ENCODE measurements around the gene PAGR1. TPM values are rescaled to one million over a fixed set of nuclear protein-coding genes. Genes with fewer than 3 reads are reported as not detected.
"Not testable (repeated sequence)": the region's sequence is repeated elsewhere in the genome, so short reads cannot be mapped to it uniquely, and the experiment has no call there.

The PAGR1 gene
- total and polyA plus RNA-seq, 2 of the 13 experiments (the other 11 are each of a cell fraction or from before 2014, with no cell fraction given): 9.8 to 66.4 TPM

GRCh38 chr16:29770250-29770929, 45.6 kb upstream of the PAGR1 start:
- TF ChIP-seq TSC22D2 (CRISPR knock-in tag; IDR thresholded peaks at IDR 0.05; ENCODE audit: borderline replicate concordance): no peak
- TF ChIP-seq ZNF17 (CRISPR knock-in tag; IDR thresholded peaks at IDR 0.05): no peak
- no peak for TF ChIP-seq CEBPG (CRISPR knock-in tag; IDR thresholded peaks at IDR 0.05)
- TF ChIP-seq TCF12 (IDR thresholded peaks at IDR 0.05): no peak
- TF ChIP-seq TCF12 (CRISPR knock-in tag; IDR thresholded peaks at IDR 0.05): no peak
- Histone ChIP-seq H3K27ac (ENCODE audit: extremely low read length, insufficient read depth, low read length) (no peak overlapping the region), H3K4me2 (ENCODE audit: low read depth, low read length) (no peak overlapping the region), H4K20me1 (ENCODE audit: insufficient read depth, low read length) (no peaks in the 10 kb centered on the region), H3K4me3 (replicated peaks in 1 of 3; ENCODE audit: insufficient read depth in 1 of 3, low read depth in 2 of 3, low read length in 3 of 3) (no peak overlapping the region), H2AFZ (ENCODE audit: low read length) (no peak overlapping the region), H3K9me3 (ENCODE audit: low read length) (no peaks in the 10 kb centered on the region), H3K4me1 (ENCODE audit: insufficient read depth, low read length) (peaks cover 68% of the 10 kb centered on the region), H3K27me3 (ENCODE audit: control insufficient read depth in 1 of 2, insufficient read depth in 2 of 2, low read length in 2 of 2) (no peaks in the 10 kb centered on the region; a peak in 1 of 5 replicates), H3K79me2 (ENCODE audit: insufficient read depth, low read length) (no peaks in the 10 kb centered on the region), H3K36me3 (replicated peaks in 1 of 2; ENCODE audit: control insufficient read depth in 1 of 2, insufficient read depth in 2 of 2, low read length in 2 of 2) (no peaks in the 10 kb centered on the region), H3K9ac (ENCODE audit: insufficient read depth, low read depth, low read length) (no peak overlapping the region)
- 51% methylated on average over 7 of the region's 7 CpGs for WGBS (ENCODE audit: low lambda C conversion rate)
- ChIA-PET CTCF (ENCODE audit: low intra/inter-chr PET ratio, low total read pairs) (no interaction called here), POLR2A (interaction anchor here (1.1 kb wide), 1 partner anchor 12 kb away, joined by 4 read pairs; no protein-coding TSS in a partner anchor)
- no TSS peak for BruUV-seq (replicated peaks)
- FAIRE-seq (no peak), ATAC-seq (no peak), DNase-seq (ENCODE audit: low spot score) (no peak)
- intact Hi-C loops (cut with micrococcal nuclease; ENCODE audit: unreplicated experiment) (no loop called here), in situ Hi-C loops (cut with HindIII; ENCODE audit: extremely low pct_ligation_motif_present, low pct_unique_long_range_greater_than_20kb) (no loop called here)

GRCh38 chr16:29772330-29772729, 43.6 kb upstream of the PAGR1 start:
- H3K9me3 ChIP-seq (ENCODE audit: low read length); BruUV-seq (replicated peaks); intact Hi-C loops (cut with micrococcal nuclease; ENCODE audit: unreplicated experiment); H3K79me2 ChIP-seq (ENCODE audit: insufficient read depth, low read length); H3K4me3 ChIP-seq (replicated peaks in 1 of 3; ENCODE audit: insufficient read depth in 1 of 3, low read depth in 2 of 3, low read length in 3 of 3); CTCF ChIA-PET (ENCODE audit: low intra/inter-chr PET ratio, low total read pairs); in situ Hi-C loops (cut with HindIII; ENCODE audit: extremely low pct_ligation_motif_present, low pct_unique_long_range_greater_than_20kb); H3K27me3 ChIP-seq (ENCODE audit: control insufficient read depth in 1 of 2, insufficient read depth in 2 of 2, low read length in 2 of 2); H2AFZ ChIP-seq (ENCODE audit: low read length); FAIRE-seq; DNase-seq (ENCODE audit: low spot score); H3K9ac ChIP-seq (ENCODE audit: insufficient read depth, low read depth, low read length); H3K36me3 ChIP-seq (replicated peaks in 1 of 2; ENCODE audit: control insufficient read depth in 1 of 2, insufficient read depth in 2 of 2, low read length in 2 of 2); H4K20me1 ChIP-seq (ENCODE audit: insufficient read depth, low read length): not testable (repeated sequence)
- Histone ChIP-seq H3K4me1 (ENCODE audit: insufficient read depth, low read length) (peaks cover 58% of the 10 kb centered on the region), H3K27ac (ENCODE audit: extremely low read length, insufficient read depth, low read length) (peak overlapping the region; percentile 20), H3K4me2 (ENCODE audit: low read depth, low read length) (peak overlapping the region; percentile 41; the same call in 1 of the 2 replicates)
- WGBS (ENCODE audit: low lambda C conversion rate): 52% methylated on average over 7 of the region's 7 CpGs
- ATAC-seq: peak; percentile 42; the same call in 2 of the 3 replicates
- POLR2A ChIA-PET: interaction anchor here (0.7 to 2.3 kb wide), 5 partner anchors 9 to 58 kb away, joined by 3 to 9 read pairs (median 4); partner anchors contain the start of genes KIF22 and PAGR1
- TF ChIP-seq SALL1 (CRISPR knock-in tag; IDR thresholded peaks at IDR 0.05) (0 out of 2 replicates have a peak, but pooled peaks have one; percentile 19), ATF3 (CRISPR knock-in tag; IDR thresholded peaks at IDR 0.05) (peak; percentile 78), ZFP91 (CRISPR knock-in tag; IDR thresholded peaks at IDR 0.05; ENCODE audit: borderline replicate concordance) (0 out of 2 replicates have a peak, but pooled peaks have one; percentile 5), CEBPG (CRISPR knock-in tag; IDR thresholded peaks at IDR 0.05) (peak; percentile 79), ZNF572 (CRISPR knock-in tag; IDR thresholded peaks at IDR 0.05) (0 out of 2 replicates have a peak, but pooled peaks have one; percentile 23), ZNF362 (CRISPR knock-in tag; IDR thresholded peaks at IDR 0.05; ENCODE audit: borderline replicate concordance) (peak; percentile 62; the same call in 1 of the 2 replicates), ATF4 (CRISPR knock-in tag; IDR thresholded peaks at IDR 0.05) (peak in 1 of 2 experiments; percentile 51; a peak in 1 of 4 replicates), CEBPB (IDR thresholded peaks at IDR 0.05; ENCODE audit: borderline replicate concordance, low read depth, low read length) (peak; percentile 47; the same call in 1 of the 2 replicates), HNF4A (CRISPR knock-in tag; IDR thresholded peaks at IDR 0.05) (0 out of 2 replicates have a peak, but pooled peaks have one; percentile 8)

All from HepG2 (cell line).